ENCODE results near the gene SIPA1L3. TPM values are rescaled to one million over a fixed set of nuclear protein-coding genes. Genes with fewer than 3 reads are reported as not detected.

The SIPA1L3 gene
- total and polyA plus RNA-seq, 8 donors = 2.9 to 211 (median 24.3) TPM

- H3K27ac ChIP-seq = no peak overlapping the region
- intact Hi-C loops (cut with DNase I; ENCODE audit: low total_unique reads) = no loop called here
- TF ChIP-seq POLR2A (IDR thresholded peaks at IDR 0.05) (no peak), EP300 (IDR thresholded peaks at IDR 0.05) (no peak), POLR2AphosphoS5 (IDR thresholded peaks at IDR 0.05) (no peak), CTCF (IDR thresholded peaks at IDR 0.05) (no peak)
- no peak overlapping the region for H3K4me3 ChIP-seq
- H3K4me1 ChIP-seq = no peaks in the 10 kb centered on the region
- peaks cover 23 to 100% (median 98%) of the 10 kb centered on the region in 4 donors for H3K36me3 ChIP-seq
- H3K27me3 ChIP-seq = no peaks in the 10 kb centered on the region
- WGBS, 5 donors = 96 to 100% (median 98%) methylated on average over 6 to 7 of the region's 7 CpGs
- no peak for DNase-seq
- peaks cover 8 to 14% (median 12%) of the 10 kb centered on the region in 4 donors for H3K9me3 ChIP-seq
Measured at GRCh38 chr19:38162632-38163031, 255.6 kb downstream of the SIPA1L3 start.

DNA sequence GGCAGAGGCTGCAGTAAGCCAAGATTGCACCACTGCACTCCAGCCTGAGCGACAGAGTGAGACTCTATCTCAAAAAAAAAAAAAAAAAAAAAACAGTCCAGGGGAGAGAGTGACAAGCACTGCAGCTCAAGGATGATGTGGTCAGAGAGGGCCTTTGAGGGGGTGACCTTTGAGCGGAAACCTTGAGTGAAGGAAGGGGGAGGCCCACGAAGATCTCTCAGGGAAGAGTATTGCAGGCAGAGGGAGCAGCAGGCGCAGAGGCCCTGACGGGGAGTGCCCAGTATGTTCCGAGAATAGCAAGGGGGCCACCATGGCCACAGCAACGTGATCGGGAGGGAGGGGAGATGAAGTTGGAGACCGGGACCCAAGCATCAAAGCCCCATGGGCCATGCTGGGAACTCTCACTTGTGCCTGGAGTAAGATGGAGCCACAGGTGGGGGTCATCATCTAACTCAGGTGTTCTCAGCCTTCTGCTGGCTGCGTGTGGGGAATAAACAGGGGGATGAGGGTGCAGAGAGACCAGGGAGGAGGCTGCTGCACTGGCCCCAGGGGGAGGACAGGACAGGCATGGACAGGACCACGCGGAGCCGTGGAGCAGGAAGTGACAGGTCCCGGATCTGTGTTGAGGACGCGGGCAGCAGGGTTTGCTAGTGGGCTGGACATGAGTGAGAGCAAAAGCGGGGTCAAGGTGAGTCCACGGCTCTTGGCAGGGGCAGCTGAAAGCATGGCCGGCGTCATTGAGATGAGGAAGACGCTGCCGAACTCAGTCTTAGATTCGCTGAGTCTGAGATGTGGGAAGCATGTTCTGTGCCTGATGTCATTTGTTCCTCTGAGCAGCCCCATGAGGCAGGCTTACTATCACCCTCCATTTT lies 256.6 kb downstream of the SIPA1L3 start:
- intact Hi-C loops (cut with DNase I; ENCODE audit: low total_unique reads) = no loop called here
- Histone ChIP-seq H3K36me3 (peaks cover 23 to 100% (median 98%) of the 10 kb centered on the region in 4 donors), H3K27ac (no peak overlapping the region), H3K4me1 (no peaks in the 10 kb centered on the region), H3K4me3 (no peak overlapping the region), H3K27me3 (no peaks in the 10 kb centered on the region), H3K9me3 (peaks cover 8 to 14% (median 12%) of the 10 kb centered on the region in 4 donors)
- DNase-seq = no peak
- no peak for TF ChIP-seq POLR2A (IDR thresholded peaks at IDR 0.05)
- TF ChIP-seq CTCF (IDR thresholded peaks at IDR 0.05) = no peak
- TF ChIP-seq POLR2AphosphoS5 (IDR thresholded peaks at IDR 0.05) = no peak
- no peak for TF ChIP-seq EP300 (IDR thresholded peaks at IDR 0.05)
- WGBS, 5 donors = 92 to 97% (median 94%) methylated on average over 23 of the region's 23 CpGs

DNA sequence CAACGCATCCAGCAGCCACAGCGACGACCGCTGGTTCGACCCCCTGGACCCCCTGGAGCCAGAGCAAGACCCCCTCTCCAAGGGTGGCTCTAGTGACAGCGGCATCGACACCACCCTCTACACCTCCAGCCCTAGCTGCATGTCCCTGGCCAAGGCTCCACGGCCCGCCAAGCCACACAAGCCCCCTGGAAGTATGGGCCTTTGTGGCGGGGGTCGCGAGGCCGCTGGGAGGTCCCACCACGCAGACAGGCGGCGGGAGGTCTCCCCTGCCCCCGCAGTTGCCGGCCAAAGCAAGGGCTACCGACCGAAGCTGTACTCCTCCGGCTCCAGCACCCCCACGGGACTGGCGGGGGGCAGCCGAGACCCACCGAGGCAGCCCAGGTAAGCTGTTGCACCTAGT lies 257.5 kb downstream of the SIPA1L3 start:
- TF ChIP-seq CTCF (IDR thresholded peaks at IDR 0.05) (no peak), EP300 (IDR thresholded peaks at IDR 0.05) (no peak), POLR2AphosphoS5 (IDR thresholded peaks at IDR 0.05) (no peak), POLR2A (IDR thresholded peaks at IDR 0.05) (no peak)
- peaks cover 26 to 100% (median 98%) of the 10 kb centered on the region in 4 donors for H3K36me3 ChIP-seq
- no peak for DNase-seq
- no peaks in the 10 kb centered on the region for H3K4me1 ChIP-seq
- H3K27ac ChIP-seq = no peak overlapping the region
- H3K9me3 ChIP-seq = peaks cover 8 to 14% (median 12%) of the 10 kb centered on the region in 4 donors
- intact Hi-C loops (cut with DNase I; ENCODE audit: low total_unique reads) = no loop called here
- H3K4me3 ChIP-seq = no peak overlapping the region
- H3K27me3 ChIP-seq = no peaks in the 10 kb centered on the region
- 92 to 98% (median 95%) methylated on average over 5 to 25 of the region's 25 CpGs for WGBS, 5 donors

- H3K27me3 ChIP-seq = no peaks in the 10 kb centered on the region
- no peak overlapping the region for H3K4me3 ChIP-seq
- H3K27ac ChIP-seq = no peak overlapping the region
- DNase-seq = no peak
- H3K4me1 ChIP-seq = no peaks in the 10 kb centered on the region
- H3K9me3 ChIP-seq = peaks cover 8 to 14% (median 12%) of the 10 kb centered on the region in 4 donors
- peaks cover 23 to 100% (median 98%) of the 10 kb centered on the region in 4 donors for H3K36me3 ChIP-seq
- TF ChIP-seq EP300 (IDR thresholded peaks at IDR 0.05) (no peak), POLR2AphosphoS5 (IDR thresholded peaks at IDR 0.05) (no peak), CTCF (IDR thresholded peaks at IDR 0.05) (no peak), POLR2A (IDR thresholded peaks at IDR 0.05) (no peak)
- 90 to 98% (median 93%) methylated on average over 6 of the region's 6 CpGs for WGBS, 5 donors
- intact Hi-C loops (cut with DNase I; ENCODE audit: low total_unique reads) = no loop called here
Measured at GRCh38 chr19:38165335-38165734, 258.3 kb downstream of the SIPA1L3 start.
